HG02840 (cell line): ENCODE data around the gene PLA2G12A.
A peak's percentile ranks its signal among the peaks of the same experiment; 100 is the strongest.

Source experiments
- ATAC-seq: cut with Tn5 transposase; IDR thresholded peaks from one replicate; pipeline ENCODE4 v1.9.1; 2021; ENCODE audit warnings: mild to moderate bottlenecking, moderate library complexity, moderate number of reproducible peaks; ENCODE audit not compliant: unreplicated experiment, low FRiP score

PLA2G12A gene

GRCh38 chr4:109730619-109731545 is 1.0 kb upstream of the PLA2G12A start:
- ATAC-seq: no peak

DNA sequence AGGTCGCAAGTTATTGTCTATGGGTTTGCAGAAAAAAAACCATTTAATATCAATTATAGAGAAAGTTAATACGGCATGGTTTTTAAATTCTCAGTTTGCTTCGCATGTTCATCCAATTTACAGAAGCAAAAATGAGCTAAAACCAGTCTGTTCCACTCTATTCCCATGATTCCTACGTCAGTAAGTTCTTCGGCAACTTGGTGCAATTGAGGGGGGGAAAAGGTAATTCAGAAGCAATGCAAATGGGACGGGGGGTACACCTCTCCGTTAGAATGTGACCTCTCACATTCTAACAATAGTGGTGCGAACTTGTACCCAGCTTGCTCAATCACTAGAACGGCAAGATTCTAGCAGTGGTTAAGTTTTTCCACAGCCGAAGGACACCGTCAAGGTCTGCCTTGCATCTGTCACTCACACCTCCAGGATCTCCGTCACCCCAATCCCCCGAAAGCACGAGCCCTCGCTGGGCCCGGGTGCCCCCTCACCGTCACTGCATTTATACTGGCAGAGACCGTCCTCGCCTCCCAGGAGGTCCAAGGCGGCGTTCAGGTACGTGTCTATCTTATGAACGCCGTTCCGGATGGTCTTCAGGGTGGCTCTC is 653 bp downstream of the PLA2G12A start:
- no peak for ATAC-seq

DNA sequence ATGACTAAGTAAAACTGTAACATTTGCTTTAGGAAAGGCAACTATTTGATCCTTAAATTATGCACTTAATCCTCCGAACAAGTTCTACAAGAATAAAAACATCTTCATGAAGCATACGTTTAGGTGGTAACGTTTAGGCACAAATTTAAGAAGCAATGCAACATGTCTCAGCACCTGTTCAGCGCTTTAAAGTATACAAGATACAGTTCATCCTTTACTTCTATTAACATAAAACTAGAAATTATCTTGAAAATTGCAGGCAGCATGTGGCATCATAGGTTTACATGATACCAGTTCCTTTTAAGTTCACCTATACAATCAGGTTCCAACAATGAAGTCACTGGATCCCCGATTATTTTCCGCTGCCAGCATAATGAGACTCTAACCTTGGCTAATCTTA is 1.5 kb downstream of the PLA2G12A start:
- ATAC-seq: no peak

DNA sequence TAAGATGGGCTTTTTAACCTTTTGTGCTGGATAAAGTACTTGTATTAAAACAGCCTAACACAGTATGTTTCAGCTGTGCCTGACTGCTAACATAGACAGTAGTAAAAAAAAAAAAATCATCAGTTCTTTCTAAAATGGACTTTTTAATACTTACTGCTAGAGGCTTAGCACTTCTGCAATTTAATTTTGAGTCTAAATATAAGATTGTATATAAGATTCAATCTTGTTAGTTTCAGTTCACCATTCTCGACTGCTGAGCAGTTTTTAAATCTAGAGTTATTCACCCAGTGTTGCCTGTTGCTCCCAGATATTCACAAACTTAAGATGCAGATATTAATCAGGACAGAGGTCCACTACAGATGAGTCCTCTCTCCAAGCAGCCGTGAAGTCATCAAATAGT is 6.8 kb downstream of the PLA2G12A start:
- ATAC-seq: no peak

DNA sequence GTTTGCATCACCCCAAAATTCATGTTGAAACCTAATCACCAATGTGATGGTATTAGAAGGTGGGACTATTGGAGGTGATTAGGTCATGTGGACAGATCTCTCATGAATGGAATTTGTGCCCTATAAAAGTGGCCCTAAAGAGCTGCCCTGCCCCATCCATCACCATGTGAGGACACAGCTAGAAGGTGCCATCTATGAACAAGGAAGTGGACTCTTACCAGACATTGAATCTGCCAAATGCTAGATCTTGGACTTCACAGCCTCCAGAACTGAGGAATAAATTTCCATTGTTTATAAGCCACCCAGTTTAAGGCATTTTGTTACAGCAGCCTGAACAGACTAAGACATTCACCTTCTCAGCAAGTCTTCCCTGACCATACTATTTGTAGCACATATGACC is 7.5 kb downstream of the PLA2G12A start:
- no peak for ATAC-seq

DNA sequence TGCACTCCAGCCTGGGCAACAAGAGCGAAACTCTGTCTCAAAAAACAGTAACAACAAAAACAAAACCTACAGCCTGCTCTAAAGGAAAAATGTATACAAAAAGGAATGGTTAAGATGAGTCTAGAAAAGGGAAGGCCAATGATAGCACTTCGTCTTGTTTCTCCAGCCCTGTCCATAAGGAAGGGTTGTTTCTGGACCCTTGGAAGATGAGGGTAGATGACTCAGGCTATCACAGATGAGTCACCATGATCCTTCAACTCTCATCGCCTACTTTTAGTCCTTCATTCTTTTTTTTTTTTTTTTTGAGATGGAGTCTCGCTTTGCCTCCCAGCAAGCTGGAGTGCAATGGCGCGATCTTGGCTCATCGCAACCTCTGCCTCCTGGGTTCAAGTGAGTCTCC is 8.8 kb downstream of the PLA2G12A start:
- ATAC-seq: no peak

DNA sequence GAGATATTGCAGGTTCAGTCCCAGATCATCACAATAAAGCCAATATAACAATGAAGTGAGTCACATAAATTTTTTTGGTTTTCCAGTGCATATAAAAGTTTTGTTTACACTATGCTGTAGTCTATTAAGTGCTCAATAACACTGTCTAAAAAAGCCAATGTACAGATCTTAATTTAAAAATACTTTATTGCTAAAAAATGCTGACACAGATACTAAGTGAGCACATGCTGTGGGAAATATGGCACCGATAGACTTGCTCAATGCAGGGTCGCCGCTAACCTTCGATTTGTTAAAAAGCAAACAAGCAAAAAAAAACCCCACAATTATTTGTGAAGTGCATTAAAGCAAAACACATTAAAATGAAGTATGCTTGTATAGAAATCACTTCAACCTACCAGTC is 10.3 kb downstream of the PLA2G12A start:
- no peak for ATAC-seq

DNA sequence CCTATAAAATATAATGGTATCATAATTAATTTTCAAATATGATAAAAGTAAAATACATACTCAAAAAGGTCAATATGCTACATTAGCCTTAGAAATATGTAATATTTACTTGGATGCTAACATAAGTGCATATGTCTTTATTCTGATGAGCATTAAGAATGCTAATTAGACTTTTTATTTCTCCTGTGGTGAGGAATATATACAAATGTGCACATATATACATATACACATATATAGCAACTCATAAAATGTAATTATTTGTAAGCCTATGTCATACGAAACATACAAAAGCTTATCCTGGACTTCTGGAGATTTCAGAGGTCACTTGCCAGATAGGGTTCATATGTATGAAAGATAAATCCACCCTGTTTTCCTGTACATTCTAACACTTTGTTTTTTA is 11.1 kb downstream of the PLA2G12A start:
- ATAC-seq: no peak

- ATAC-seq: no peak
These were observed 16.4 kb downstream of the PLA2G12A start for GRCh38 chr4:109713500-109713899.

DNA sequence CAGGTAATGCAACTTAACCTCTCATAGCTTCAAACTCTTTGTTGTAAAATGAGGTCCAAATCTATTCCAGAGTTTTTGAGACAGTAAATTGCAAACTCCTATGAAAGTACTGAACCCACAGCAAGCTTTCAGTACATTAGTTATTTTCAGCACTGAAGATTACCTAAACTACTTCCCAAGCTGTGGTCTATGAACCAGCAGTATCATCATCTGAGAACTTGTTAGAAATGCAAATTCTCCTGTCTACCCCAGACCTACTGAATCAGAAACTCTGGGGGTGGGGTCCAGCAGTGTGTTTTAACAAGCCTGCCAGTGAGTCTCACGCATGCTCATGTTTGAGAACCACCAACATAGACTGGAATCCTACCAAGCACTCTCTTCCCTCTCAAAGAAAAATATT is 20.9 kb downstream of the PLA2G12A start:
- ATAC-seq: peak; percentile 90

GRCh38 chr4:109708435-109708834 is 21.4 kb downstream of the PLA2G12A start:
- no peak for ATAC-seq

DNA sequence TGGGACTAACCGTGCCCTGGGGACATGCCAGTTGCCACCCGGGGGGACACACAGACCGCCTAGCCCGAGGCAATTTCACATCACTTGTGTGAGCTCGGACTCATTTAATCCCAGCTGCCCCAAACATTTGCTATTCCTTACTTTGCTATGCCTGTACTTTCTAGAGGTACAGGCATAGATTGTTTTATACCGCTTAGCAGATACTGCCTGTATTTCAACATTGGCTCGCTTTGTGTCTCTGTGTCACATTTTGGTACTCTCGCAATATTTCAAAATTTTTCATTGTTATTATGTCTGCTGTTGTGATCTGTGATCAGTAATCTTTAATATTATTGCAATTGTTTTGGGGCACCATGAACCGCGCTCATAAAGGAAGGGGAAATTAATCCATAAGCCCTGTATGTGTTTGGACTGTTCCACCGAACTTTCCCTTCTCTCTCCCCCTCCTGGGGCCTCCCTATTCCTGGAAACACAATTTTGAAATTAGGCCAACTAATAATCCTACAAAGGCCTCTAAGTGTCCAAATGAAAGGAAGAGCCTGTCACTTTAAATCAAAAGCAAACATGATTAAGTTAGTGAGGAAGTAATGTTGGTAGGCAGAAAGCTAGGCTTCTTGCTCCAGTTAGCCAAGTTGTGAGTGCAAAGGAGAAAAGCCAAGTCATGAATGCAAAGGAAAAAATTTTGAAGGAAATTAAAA is 26.1 kb downstream of the PLA2G12A start:
- ATAC-seq: no peak

DNA sequence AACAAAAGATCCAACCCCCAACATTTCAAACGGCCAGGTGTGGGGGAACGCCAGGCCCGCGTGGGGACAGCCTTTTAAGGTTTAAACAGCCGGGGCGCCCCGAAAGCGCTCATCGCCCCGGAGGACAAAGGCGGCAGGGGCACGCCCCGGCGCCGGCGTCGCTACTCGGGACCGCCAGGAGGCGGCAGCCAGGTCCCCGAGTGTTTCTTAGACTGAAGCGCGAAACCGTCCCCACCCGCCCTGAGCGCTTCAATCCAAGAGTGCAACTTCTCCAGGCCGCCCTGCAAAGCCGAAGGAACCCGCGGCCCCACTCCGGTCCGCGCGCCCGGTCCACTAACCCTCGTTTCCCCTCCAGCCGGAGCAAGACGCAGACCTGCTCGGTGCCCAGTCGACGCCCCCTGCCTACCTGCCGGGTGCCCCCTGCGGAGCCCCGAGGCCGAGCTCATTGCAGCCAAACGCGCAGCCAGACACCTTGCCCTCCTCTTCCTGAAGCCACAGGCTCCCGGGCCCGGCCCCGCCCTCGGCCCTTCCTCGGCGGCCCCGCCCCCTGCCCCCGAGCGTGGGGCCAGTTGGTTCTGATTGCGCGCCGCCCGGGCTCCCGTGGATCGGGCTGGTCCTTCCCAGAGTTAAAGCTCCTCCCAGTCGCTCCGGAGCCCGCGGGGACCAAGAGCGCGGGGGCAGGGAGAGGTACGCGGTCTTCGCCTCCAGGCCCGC is 26.8 kb downstream of the PLA2G12A start, which contains the start of gene CASP6:
Gene CASP6, minus strand, starts transcription at position 496 of the 714 bp plus-strand sequence. Its CDS starts 50 bp downstream, at position 446.
- ATAC-seq: peak; percentile 69

- no peak for ATAC-seq
These were observed 28.1 kb downstream of the PLA2G12A start for GRCh38 chr4:109701566-109702410.

- no peak for ATAC-seq
These were observed 30.2 kb downstream of the PLA2G12A start for GRCh38 chr4:109699553-109700225.

- no peak for ATAC-seq
These were observed 31.2 kb downstream of the PLA2G12A start for GRCh38 chr4:109698656-109699055.

DNA sequence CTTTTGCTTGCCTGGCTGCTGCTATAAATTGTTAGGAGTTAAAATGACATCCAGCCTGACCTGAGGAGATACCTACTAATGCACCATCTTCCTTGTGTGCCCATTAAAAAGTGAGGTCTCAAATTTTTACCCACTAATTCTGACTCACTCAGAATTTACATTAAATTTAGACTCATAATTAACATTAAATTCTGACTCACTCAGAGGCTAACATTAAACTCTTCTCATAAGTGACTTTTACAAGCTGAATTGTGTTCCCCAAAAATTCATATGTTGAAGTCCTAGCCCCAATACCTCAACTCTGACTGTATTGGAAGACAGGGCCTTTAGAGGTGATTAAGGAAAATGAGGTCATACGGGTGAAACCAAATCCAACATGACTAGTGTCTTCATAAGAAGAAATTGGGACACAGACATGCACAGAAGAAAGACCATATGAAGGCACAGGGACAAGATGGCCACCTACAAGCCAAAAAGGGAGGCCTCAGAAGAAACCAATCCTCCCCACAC is 38.4 kb downstream of the PLA2G12A start:
- no peak for ATAC-seq

- peak; percentile 87 for ATAC-seq
These were observed 39.0 kb downstream of the PLA2G12A start for GRCh38 chr4:109690690-109691410.
